IMR-90 (cell line): ENCODE results near the gene ZSWIM5. TPM values are rescaled to one million over a fixed set of nuclear protein-coding genes. Genes with fewer than 3 reads are reported as not detected.

ENCODE experiments used
- ATAC-seq: fragments of 200-7000 bp; cut with Tn5 transposase; 2 replicates; pipeline ENCODE4 v1.9.1; 2020; ENCODE audit warnings: low read depth, mild to moderate bottlenecking, moderate library complexity
- BruUV-seq: library from RNA; stranded (reverse); fragments of 400-500 nt; replicated peaks from 2 replicates; lab custom pipeline; 2021; lab: Mats Ljungman, UMichigan
- CTCF ChIA-PET: fragments of 300-600 bp; formaldehyde crosslinking; extraction: SDS; loops from one replicate; lab custom pipeline; 2021; ENCODE audit warnings: antibody characterized with exemption; lab: Yijun Ruan, JAX
- POLR2A ChIA-PET: fragments of 300-600 bp; sonication (Branson Sonifier 250); formaldehyde crosslinking; loops from one replicate; lab custom pipeline; 2022; ENCODE audit warnings: antibody characterized with exemption; ENCODE audit not compliant: unreplicated experiment; lab: Charles Lee
- DNase-seq: peaks from one replicate; pipeline ENCODE4 v3.0.0; 2013
- H2AFZ ChIP-seq: replicated peaks from 2 replicates; pipeline ENCODE3; 2013; ENCODE audit warnings: low read length, mild to moderate bottlenecking; ENCODE audit not compliant: poor library complexity
- H2AK5ac ChIP-seq: 2 replicates; pipeline ENCODE4 v1.6.1; 2013; ENCODE audit warnings: low read depth, low read length, inconsistent platforms
- H2AK9ac ChIP-seq: replicated peaks from 2 replicates; pipeline ENCODE3; 2013; ENCODE audit warnings: mild to moderate bottlenecking, low read depth, low read length, moderate library complexity; ENCODE audit not compliant: poor library complexity
- H2BK120ac ChIP-seq: 2 replicates; pipeline ENCODE4 v1.6.1; 2013; ENCODE audit warnings: low read depth, low read length, inconsistent platforms
- H2BK15ac ChIP-seq: 3 replicates; pipeline ENCODE4 v1.6.1; 2013; ENCODE audit warnings: low read depth, low read length, inconsistent platforms
- H2BK20ac ChIP-seq: 2 replicates; pipeline ENCODE4 v1.6.1; 2013; ENCODE audit warnings: low read depth, mild to moderate bottlenecking, inconsistent platforms, low read length, moderate library complexity
- H2BK5ac ChIP-seq: 2 replicates; pipeline ENCODE4 v1.6.1; 2013; ENCODE audit warnings: mild to moderate bottlenecking, low read depth, low read length, inconsistent platforms; ENCODE audit not compliant: poor library complexity, severe bottlenecking
- H3K14ac ChIP-seq: replicated peaks from 2 replicates; pipeline ENCODE4 v1.6.1; 2013; ENCODE audit warnings: low read depth, low read length, inconsistent platforms
- H3K18ac ChIP-seq: 2 replicates; pipeline ENCODE4 v1.6.1; 2013; ENCODE audit warnings: low read depth, low read length, control low read depth
- H3K23ac ChIP-seq: 2 replicates; pipeline ENCODE4 v1.6.1; 2013; ENCODE audit warnings: low read depth, low read length, inconsistent platforms
- H3K27ac ChIP-seq: 2 replicates; pipeline ENCODE4 v1.5.1; 2013; ENCODE audit warnings: mild to moderate bottlenecking, control low read depth, low read length; ENCODE audit not compliant: insufficient read depth
- H3K27me3 ChIP-seq: 2 replicates; pipeline ENCODE4 v1.6.1; 2013; ENCODE audit warnings: low read length; ENCODE audit not compliant: control insufficient read depth, insufficient read depth
- H3K36me3 ChIP-seq: 2 replicates; pipeline ENCODE4 v1.6.1; 2013; ENCODE audit warnings: low read length, mixed read lengths; ENCODE audit not compliant: control insufficient read depth, insufficient read depth
- H3K4ac ChIP-seq: 2 replicates; pipeline ENCODE4 v1.6.1; 2013; ENCODE audit warnings: low read depth, low read length, inconsistent platforms
- H3K4me1 ChIP-seq: 2 replicates; pipeline ENCODE4 v1.6.1; 2013; ENCODE audit warnings: low read length, mixed read lengths; ENCODE audit not compliant: control insufficient read depth, insufficient read depth
- H3K4me2 ChIP-seq: 2 replicates; pipeline ENCODE4 v1.6.1; 2013; ENCODE audit warnings: low read depth, mild to moderate bottlenecking, control low read depth, low read length, moderate library complexity
- H3K4me3 ChIP-seq: 2 replicates; pipeline ENCODE4 v1.5.1; 2013; ENCODE audit warnings: low read depth, mild to moderate bottlenecking, control low read depth, low read length, moderate library complexity; ENCODE audit not compliant: insufficient read depth
- H3K56ac ChIP-seq: 2 replicates; pipeline ENCODE4 v1.6.1; 2013; ENCODE audit warnings: low read length, inconsistent platforms; ENCODE audit not compliant: insufficient read depth; ENCODE audit errors: extremely low read depth
- H3K79me1 ChIP-seq, 2 experiments: 2 replicates each; pipeline ENCODE4 v1.6.1; 2013; ENCODE audit warnings: low read length in 2 of 2, inconsistent platforms in 1 of 2, low read depth in 1 of 2
- H3K9ac ChIP-seq: 2 replicates; pipeline ENCODE4 v1.6.1; 2013; ENCODE audit warnings: low read depth, low read length, control low read depth
- H3K9me1 ChIP-seq: 2 replicates; pipeline ENCODE4 v1.6.1; 2013; ENCODE audit warnings: low read length, inconsistent platforms; ENCODE audit not compliant: insufficient read depth
- H3K9me3 ChIP-seq: 2 replicates; pipeline ENCODE4 v1.6.1; 2013; ENCODE audit warnings: low read length; ENCODE audit not compliant: control insufficient read depth, insufficient read depth
- H4K20me1 ChIP-seq: 2 replicates; pipeline ENCODE4 v1.6.1; 2013; ENCODE audit warnings: low read length, inconsistent platforms; ENCODE audit not compliant: insufficient read depth
- H4K5ac ChIP-seq: 2 replicates; pipeline ENCODE4 v1.6.1; 2013; ENCODE audit warnings: mild to moderate bottlenecking, low read depth, low read length, control low read depth
- H4K8ac ChIP-seq, 2 experiments: 2 replicates each; pipeline ENCODE4 v1.6.1; 2013; ENCODE audit warnings: low read depth in 2 of 2, low read length in 2 of 2, control low read depth in 1 of 2, inconsistent platforms in 1 of 2
- H4K91ac ChIP-seq: 2 replicates; pipeline ENCODE4 v1.6.1; 2013; ENCODE audit warnings: low read depth, low read length, inconsistent platforms; ENCODE audit not compliant: insufficient read depth
- BHLHE40 ChIP-seq: fragments of 150-350 bp; IDR thresholded peaks from 2 replicates; pipeline ENCODE4 v1.6.1; 2016; ENCODE audit warnings: mild to moderate bottlenecking, low read depth, low read length
- CEBPB ChIP-seq: IDR thresholded peaks from 2 replicates; pipeline ENCODE4 v1.6.1; 2012; ENCODE audit warnings: low read depth, low read length, improper control_type of control experiment
- CHD1 ChIP-seq: IDR thresholded peaks from 2 replicates; pipeline ENCODE4 v1.6.1; 2012; ENCODE audit warnings: low read depth, low read length, improper control_type of control experiment
- CTCF ChIP-seq: conservative IDR thresholded peaks from 2 replicates; pipeline ENCODE4 v1.5.1; 2012; ENCODE audit warnings: mild to moderate bottlenecking, low read depth, low read length, improper control_type of control experiment
- FOS ChIP-seq: fragments of 150-350 bp; IDR thresholded peaks from 2 replicates; pipeline ENCODE4 v1.6.1; 2016; ENCODE audit warnings: low read depth, low read length
- MAFK ChIP-seq: IDR thresholded peaks from 2 replicates; pipeline ENCODE4 v1.6.1; 2012; ENCODE audit warnings: low read depth, low read length, improper control_type of control experiment
- MAZ ChIP-seq: IDR thresholded peaks from 2 replicates; pipeline ENCODE4 v1.6.1; 2012; ENCODE audit warnings: low read depth, mild to moderate bottlenecking, low read length, improper control_type of control experiment, moderate library complexity, borderline replicate concordance
- MXI1 ChIP-seq: IDR thresholded peaks from 2 replicates; pipeline ENCODE4 v1.6.1; 2012; ENCODE audit warnings: low read depth, mild to moderate bottlenecking, low read length, moderate library complexity, borderline replicate concordance
- NFE2L2 ChIP-seq: fragments of 150-350 bp; IDR thresholded peaks from 2 replicates; pipeline ENCODE4 v1.6.1; 2016; ENCODE audit warnings: low read depth, mild to moderate bottlenecking, low read length
- POLR2A ChIP-seq: IDR thresholded peaks from 2 replicates; pipeline ENCODE4 v1.6.1; 2012; ENCODE audit warnings: mild to moderate bottlenecking, low read depth, low read length
- RAD21 ChIP-seq: IDR thresholded peaks from 2 replicates; pipeline ENCODE4 v1.6.1; 2012; ENCODE audit warnings: low read length, improper control_type of control experiment
- RCOR1 ChIP-seq: IDR thresholded peaks from 2 replicates; pipeline ENCODE4 v1.6.1; 2012; ENCODE audit warnings: mild to moderate bottlenecking, low read length, improper control_type of control experiment; ENCODE audit not compliant: insufficient replicate concordance
- RFX5 ChIP-seq: IDR thresholded peaks from 2 replicates; pipeline ENCODE4 v1.8.0; 2012; ENCODE audit warnings: low read depth, mild to moderate bottlenecking, low read length, moderate library complexity
- SMC3 ChIP-seq: fragments of 150-350 bp; IDR thresholded peaks from 2 replicates; pipeline ENCODE4 v1.6.1; 2016; ENCODE audit warnings: low read depth, mild to moderate bottlenecking, antibody characterized with exemption, low read length, moderate library complexity
- USF2 ChIP-seq: fragments of 150-350 bp; IDR thresholded peaks from 2 replicates; pipeline ENCODE4 v1.6.1; 2017; ENCODE audit warnings: mild to moderate bottlenecking, antibody characterized with exemption, low read length, low read depth
- WGBS, 2 experiments: methylation state at CpG; one replicate each; pipeline versions ENCODE4 v1.1.5 to v1.1.7; 2013; ENCODE audit warnings: missing lambda C conversion rate in 2 of 2; ENCODE audit not compliant: insufficient read length in 1 of 2; ENCODE audit errors: extremely low coverage in 2 of 2; 5-methylcytosine and 5-hydroxymethylcytosine counted together
- dilution Hi-C: fragments of 300-500 bp; cut with HindIII; formaldehyde crosslinking; loops from one replicate; pipeline ENCODE4 v1.14.3; 2018; ENCODE audit warnings: low sequenced_read_pairs; ENCODE audit not compliant: unreplicated experiment
- in situ Hi-C: fragments of 300-500 bp; cut with MboI; formaldehyde crosslinking; loops from 3 replicates; pipeline ENCODE4 v1.14.3; 2019; ENCODE audit warnings: low sequenced_read_pairs, inconsistent platforms, mixed read lengths
- intact Hi-C: fragments of 100-400 bp; cut with micrococcal nuclease; formaldehyde crosslinking; loops from 2 replicates; pipeline ENCODE4 v1.10.0; 2022
- polyA plus RNA-seq, 3 experiments: library from polyadenylated mRNA; depleted of rRNA; stranded (reverse); fragments of >200 nt; gene quantifications; 2 replicates each; pipeline ENCODE4 v1.2.3, GENCODE V29; 2012; ENCODE audit warnings: low replicate concordance in 1 of 3
- total RNA-seq: library from RNA; depleted of rRNA; stranded (reverse); fragments of >200 nt; gene quantifications from 2 replicates; pipeline ENCODE4 v1.2.3, GENCODE V29; 2012
- TF ChIP-seq, protein P1 (sequence below): fragments of 150-350 bp; IDR thresholded peaks from 2 replicates; pipeline ENCODE4 v1.6.1; 2016; ENCODE audit warnings: low read depth, mild to moderate bottlenecking, low read length, moderate library complexity, borderline replicate concordance

The ZSWIM5 gene
- total and polyA plus RNA-seq, 2 of the 4 experiments (the other 2 are of a cell fraction) = under 0.01 to 0.03 TPM

GRCh38 chr1:45134461-45134873, 71.9 kb downstream of the ZSWIM5 start:
- Histone ChIP-seq H3K9ac (no peak overlapping the region), H2AK9ac (no peak overlapping the region), H3K4me3 (no peak overlapping the region), H3K14ac (no peak overlapping the region), H3K4me2 (no peak overlapping the region), H2AK5ac (no peak overlapping the region), H4K8ac (no peak overlapping the region), H3K56ac (no peak overlapping the region), H4K91ac (no peak overlapping the region), H2BK120ac (no peak overlapping the region), H4K20me1 (no peaks in the 10 kb centered on the region), H3K4ac (no peak overlapping the region), H3K27ac (no peak overlapping the region), H4K5ac (no peak overlapping the region), H3K23ac (no peak overlapping the region), H3K18ac (no peak overlapping the region), H2BK20ac (no peak overlapping the region), H2BK15ac (no peak overlapping the region), H2BK5ac (no peak overlapping the region), H3K27me3 (no peaks in the 10 kb centered on the region; the same call in 1 of the 2 replicates), H3K4me1 (no peaks in the 10 kb centered on the region), H3K36me3 (no peaks in the 10 kb centered on the region), H3K9me3 (no peaks in the 10 kb centered on the region), H3K9me1 (no peaks in the 10 kb centered on the region), H2AFZ (no peak overlapping the region), H3K79me1 (no peaks in the 10 kb centered on the region)
- DNase-seq = no peak
- BruUV-seq = no TSS peak
- dilution Hi-C loops = no loop called here
- ChIA-PET CTCF (no interaction called here), POLR2A (no interaction called here)
- WGBS, 2 experiments = no CpG with 5 or more reads among the region's 2 CpGs
- intact Hi-C loops = no loop called here
- TF ChIP-seq CHD1 = no peak
- TF ChIP-seq RCOR1 = no peak
- TF ChIP-seq SMC3 = no peak
- no peak for TF ChIP-seq MAFK
- TF ChIP-seq MAZ = no peak
- no peak for TF ChIP-seq USF2
- no peak for TF ChIP-seq MXI1
- TF ChIP-seq RAD21 = no peak
- TF ChIP-seq, protein P1, sequence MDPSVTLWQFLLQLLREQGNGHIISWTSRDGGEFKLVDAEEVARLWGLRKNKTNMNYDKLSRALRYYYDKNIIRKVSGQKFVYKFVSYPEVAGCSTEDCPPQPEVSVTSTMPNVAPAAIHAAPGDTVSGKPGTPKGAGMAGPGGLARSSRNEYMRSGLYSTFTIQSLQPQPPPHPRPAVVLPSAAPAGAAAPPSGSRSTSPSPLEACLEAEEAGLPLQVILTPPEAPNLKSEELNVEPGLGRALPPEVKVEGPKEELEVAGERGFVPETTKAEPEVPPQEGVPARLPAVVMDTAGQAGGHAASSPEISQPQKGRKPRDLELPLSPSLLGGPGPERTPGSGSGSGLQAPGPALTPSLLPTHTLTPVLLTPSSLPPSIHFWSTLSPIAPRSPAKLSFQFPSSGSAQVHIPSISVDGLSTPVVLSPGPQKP = no peak
- no peak for TF ChIP-seq FOS
- TF ChIP-seq BHLHE40 = no peak
- no peak for TF ChIP-seq CEBPB
- TF ChIP-seq NFE2L2 = no peak
- no peak for TF ChIP-seq RFX5
- TF ChIP-seq CTCF = no peak
- no peak for TF ChIP-seq POLR2A
- in situ Hi-C loops = no loop called here
- no peak for ATAC-seq
